GM23338 (cell line): ENCODE measurements around the gene TMEM121.

ENCODE experiments used
- CREB1 ChIP-seq: fragments of 250-450 bp; sonication (Bioruptor Pico); IDR thresholded peaks from 2 replicates; pipeline ENCODE4 v1.5.0; 2020; ENCODE audit warnings: low read depth, mild to moderate bottlenecking, moderate library complexity
- CTCF ChIP-seq, 2 experiments: fragments of 200-600 bp in 1 of 2; sonication (generic) in 1 of 2; conservative IDR thresholded peaks; 2 replicates each; pipeline versions ENCODE4 v1.5.1 to v1.6.1; 2016 to 2017; ENCODE audit warnings: antibody characterized with exemption in 2 of 2, low read depth in 2 of 2, mild to moderate bottlenecking in 2 of 2, moderate library complexity in 1 of 2
- EZH2 ChIP-seq: fragments of 200-600 bp; sonication (generic); IDR thresholded peaks from one replicate; pipeline ENCODE4 v1.8.0; 2017; ENCODE audit warnings: antibody characterized with exemption, mild to moderate bottlenecking, low read depth; ENCODE audit not compliant: unreplicated experiment
- EZH2phosphoT487 ChIP-seq: fragments of 200-600 bp; sonication (generic); IDR thresholded peaks from one replicate; pipeline ENCODE4 v1.8.1; 2018; ENCODE audit warnings: antibody characterized with exemption; ENCODE audit not compliant: unreplicated experiment
- JUNB ChIP-seq: IDR thresholded peaks from one replicate; pipeline ENCODE4 v1.6.1; 2016; ENCODE audit warnings: antibody characterized with exemption; ENCODE audit not compliant: unreplicated experiment
- NANOG ChIP-seq: IDR thresholded peaks from 2 replicates; pipeline ENCODE4 v1.6.1; 2016; ENCODE audit warnings: antibody characterized with exemption, borderline replicate concordance
- POLR2AphosphoS5 ChIP-seq: IDR thresholded peaks from 2 replicates; pipeline ENCODE4 v1.6.1; 2016; ENCODE audit warnings: antibody characterized with exemption, low read depth
- STAT1 ChIP-seq: IDR thresholded peaks from one replicate; pipeline ENCODE4 v1.6.1; 2016; ENCODE audit warnings: antibody characterized with exemption; ENCODE audit not compliant: unreplicated experiment
- ZNF114 ChIP-seq: fragments of 250-450 bp; sonication (Bioruptor Pico); IDR thresholded peaks from 2 replicates; pipeline ENCODE4 v1.5.0; 2020; ENCODE audit warnings: mild to moderate bottlenecking, moderate library complexity
- ZNF331 ChIP-seq: fragments of 250-450 bp; sonication (Bioruptor Pico); IDR thresholded peaks from 2 replicates; pipeline ENCODE4 v1.5.0; 2020; ENCODE audit warnings: low read depth, mild to moderate bottlenecking, moderate library complexity
- TF ChIP-seq, protein P1 (sequence below): IDR thresholded peaks from one replicate; pipeline ENCODE4 v1.6.1; 2018; ENCODE audit warnings: antibody characterized with exemption; ENCODE audit not compliant: unreplicated experiment
- TF ChIP-seq, protein P2 (sequence below): fragments of 250-450 bp; sonication (Bioruptor Pico); IDR thresholded peaks from 2 replicates; pipeline ENCODE4 v1.5.0; 2020; ENCODE audit warnings: mild to moderate bottlenecking, moderate library complexity

DNA sequence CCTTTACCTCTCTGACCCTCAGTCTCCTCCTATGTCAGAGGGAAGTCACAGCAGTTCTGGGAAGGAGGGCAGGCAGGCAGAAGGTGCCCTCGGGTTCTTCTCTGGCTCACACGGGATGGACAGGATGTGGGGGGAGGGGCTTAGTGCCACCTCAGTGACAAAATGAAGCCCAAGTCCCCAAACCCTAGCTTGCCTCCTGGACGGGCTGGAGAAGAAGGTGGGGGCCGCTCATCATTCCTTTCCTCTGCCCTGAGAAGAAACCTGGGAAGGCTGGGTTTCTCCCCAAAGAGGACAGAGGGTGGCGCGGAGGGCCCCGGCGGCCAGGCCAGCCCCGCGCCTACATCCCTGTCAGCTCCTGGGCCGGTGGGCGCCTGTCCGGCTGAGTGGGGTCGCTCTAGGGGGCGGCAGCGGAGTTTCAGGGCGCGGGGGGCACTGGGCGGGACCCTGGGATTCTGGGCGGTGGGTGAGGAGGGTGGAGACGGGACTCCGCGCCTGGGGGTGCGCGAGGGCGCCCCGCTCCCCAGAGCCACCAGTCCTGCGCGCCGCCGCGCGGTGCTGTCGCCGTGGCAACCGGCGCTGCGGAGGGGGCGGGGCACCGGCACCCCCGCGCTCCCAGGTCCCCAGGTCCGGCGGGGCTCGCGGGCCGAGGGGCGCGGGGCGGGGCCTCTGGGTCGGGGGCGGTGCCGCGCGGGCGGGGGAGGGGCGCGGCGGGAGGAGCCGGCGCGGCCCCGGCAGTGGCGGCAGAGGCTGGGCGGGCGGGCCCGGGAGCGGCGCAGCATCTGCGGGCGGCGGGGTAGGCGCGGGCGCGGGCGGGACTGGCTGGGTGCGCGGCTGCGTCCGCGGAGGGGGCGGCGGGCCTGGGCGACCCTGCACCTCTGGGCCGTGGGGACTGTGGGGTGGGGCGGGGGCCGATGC is at the start of gene TMEM121:
- no peak for TF ChIP-seq CTCF (conservative IDR thresholded peaks at IDR 0.05; ENCODE audit: low read depth in 2 of 2)
- no peak for TF ChIP-seq STAT1
- TF ChIP-seq ZNF114 (CRISPR knock-in tag), result no peak
- no peak for TF ChIP-seq EZH2phosphoT487
- no peak for TF ChIP-seq EZH2
- TF ChIP-seq, protein P1, sequence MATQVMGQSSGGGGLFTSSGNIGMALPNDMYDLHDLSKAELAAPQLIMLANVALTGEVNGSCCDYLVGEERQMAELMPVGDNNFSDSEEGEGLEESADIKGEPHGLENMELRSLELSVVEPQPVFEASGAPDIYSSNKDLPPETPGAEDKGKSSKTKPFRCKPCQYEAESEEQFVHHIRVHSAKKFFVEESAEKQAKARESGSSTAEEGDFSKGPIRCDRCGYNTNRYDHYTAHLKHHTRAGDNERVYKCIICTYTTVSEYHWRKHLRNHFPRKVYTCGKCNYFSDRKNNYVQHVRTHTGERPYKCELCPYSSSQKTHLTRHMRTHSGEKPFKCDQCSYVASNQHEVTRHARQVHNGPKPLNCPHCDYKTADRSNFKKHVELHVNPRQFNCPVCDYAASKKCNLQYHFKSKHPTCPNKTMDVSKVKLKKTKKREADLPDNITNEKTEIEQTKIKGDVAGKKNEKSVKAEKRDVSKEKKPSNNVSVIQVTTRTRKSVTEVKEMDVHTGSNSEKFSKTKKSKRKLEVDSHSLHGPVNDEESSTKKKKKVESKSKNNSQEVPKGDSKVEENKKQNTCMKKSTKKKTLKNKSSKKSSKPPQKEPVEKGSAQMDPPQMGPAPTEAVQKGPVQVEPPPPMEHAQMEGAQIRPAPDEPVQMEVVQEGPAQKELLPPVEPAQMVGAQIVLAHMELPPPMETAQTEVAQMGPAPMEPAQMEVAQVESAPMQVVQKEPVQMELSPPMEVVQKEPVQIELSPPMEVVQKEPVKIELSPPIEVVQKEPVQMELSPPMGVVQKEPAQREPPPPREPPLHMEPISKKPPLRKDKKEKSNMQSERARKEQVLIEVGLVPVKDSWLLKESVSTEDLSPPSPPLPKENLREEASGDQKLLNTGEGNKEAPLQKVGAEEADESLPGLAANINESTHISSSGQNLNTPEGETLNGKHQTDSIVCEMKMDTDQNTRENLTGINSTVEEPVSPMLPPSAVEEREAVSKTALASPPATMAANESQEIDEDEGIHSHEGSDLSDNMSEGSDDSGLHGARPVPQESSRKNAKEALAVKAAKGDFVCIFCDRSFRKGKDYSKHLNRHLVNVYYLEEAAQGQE, result no peak
- TF ChIP-seq JUNB, result no peak
- TF ChIP-seq POLR2AphosphoS5, result no peak
- no peak for TF ChIP-seq NANOG
- TF ChIP-seq, protein P2, sequence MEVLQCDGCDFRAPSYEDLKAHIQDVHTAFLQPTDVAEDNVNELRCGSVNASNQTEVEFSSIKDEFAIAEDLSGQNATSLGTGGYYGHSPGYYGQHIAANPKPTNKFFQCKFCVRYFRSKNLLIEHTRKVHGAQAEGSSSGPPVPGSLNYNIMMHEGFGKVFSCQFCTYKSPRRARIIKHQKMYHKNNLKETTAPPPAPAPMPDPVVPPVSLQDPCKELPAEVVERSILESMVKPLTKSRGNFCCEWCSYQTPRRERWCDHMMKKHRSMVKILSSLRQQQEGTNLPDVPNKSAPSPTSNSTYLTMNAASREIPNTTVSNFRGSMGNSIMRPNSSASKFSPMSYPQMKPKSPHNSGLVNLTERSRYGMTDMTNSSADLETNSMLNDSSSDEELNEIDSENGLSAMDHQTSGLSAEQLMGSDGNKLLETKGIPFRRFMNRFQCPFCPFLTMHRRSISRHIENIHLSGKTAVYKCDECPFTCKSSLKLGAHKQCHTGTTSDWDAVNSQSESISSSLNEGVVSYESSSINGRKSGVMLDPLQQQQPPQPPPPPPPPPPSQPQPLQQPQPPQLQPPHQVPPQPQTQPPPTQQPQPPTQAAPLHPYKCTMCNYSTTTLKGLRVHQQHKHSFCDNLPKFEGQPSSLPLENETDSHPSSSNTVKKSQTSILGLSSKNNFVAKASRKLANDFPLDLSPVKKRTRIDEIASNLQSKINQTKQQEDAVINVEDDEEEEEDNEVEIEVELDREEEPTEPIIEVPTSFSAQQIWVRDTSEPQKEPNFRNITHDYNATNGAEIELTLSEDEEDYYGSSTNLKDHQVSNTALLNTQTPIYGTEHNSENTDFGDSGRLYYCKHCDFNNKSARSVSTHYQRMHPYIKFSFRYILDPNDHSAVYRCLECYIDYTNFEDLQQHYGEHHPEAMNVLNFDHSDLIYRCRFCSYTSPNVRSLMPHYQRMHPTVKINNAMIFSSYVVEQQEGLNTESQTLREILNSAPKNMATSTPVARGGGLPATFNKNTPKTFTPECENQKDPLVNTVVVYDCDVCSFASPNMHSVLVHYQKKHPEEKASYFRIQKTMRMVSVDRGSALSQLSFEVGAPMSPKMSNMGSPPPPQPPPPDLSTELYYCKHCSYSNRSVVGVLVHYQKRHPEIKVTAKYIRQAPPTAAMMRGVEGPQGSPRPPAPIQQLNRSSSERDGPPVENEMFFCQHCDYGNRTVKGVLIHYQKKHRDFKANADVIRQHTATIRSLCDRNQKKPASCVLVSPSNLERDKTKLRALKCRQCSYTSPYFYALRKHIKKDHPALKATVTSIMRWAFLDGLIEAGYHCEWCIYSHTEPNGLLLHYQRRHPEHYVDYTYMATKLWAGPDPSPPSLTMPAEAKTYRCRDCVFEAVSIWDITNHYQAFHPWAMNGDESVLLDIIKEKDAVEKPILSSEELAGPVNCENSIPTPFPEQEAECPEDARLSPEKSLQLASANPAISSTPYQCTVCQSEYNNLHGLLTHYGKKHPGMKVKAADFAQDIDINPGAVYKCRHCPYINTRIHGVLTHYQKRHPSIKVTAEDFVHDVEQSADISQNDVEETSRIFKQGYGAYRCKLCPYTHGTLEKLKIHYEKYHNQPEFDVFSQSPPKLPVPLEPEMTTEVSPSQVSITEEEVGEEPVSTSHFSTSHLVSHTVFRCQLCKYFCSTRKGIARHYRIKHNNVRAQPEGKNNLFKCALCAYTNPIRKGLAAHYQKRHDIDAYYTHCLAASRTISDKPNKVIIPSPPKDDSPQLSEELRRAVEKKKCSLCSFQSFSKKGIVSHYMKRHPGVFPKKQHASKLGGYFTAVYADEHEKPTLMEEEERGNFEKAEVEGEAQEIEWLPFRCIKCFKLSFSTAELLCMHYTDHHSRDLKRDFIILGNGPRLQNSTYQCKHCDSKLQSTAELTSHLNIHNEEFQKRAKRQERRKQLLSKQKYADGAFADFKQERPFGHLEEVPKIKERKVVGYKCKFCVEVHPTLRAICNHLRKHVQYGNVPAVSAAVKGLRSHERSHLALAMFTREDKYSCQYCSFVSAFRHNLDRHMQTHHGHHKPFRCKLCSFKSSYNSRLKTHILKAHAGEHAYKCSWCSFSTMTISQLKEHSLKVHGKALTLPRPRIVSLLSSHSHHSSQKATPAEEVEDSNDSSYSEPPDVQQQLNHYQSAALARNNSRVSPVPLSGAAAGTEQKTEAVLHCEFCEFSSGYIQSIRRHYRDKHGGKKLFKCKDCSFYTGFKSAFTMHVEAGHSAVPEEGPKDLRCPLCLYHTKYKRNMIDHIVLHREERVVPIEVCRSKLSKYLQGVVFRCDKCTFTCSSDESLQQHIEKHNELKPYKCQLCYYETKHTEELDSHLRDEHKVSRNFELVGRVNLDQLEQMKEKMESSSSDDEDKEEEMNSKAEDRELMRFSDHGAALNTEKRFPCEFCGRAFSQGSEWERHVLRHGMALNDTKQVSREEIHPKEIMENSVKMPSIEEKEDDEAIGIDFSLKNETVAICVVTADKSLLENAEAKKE, result no peak
- TF ChIP-seq CREB1 (CRISPR knock-in tag), result no peak
- TF ChIP-seq ZNF331 (CRISPR knock-in tag), result no peak
